ENCODE results near the gene SYTL3.

GRCh38 chr6:158756977-158757752 is 107.3 kb downstream of the SYTL3 start:
- TF ChIP-seq CTCF (IDR thresholded peaks at IDR 0.05; ENCODE audit: low read length) (no peak), EZH2 (IDR thresholded peaks at IDR 0.05; ENCODE audit: borderline replicate concordance, low read length) (no peak)
